ENCODE measurements around the gene BCL2L14. TPM values are rescaled to one million over a fixed set of nuclear protein-coding genes. Genes with fewer than 3 reads are reported as not detected.

The BCL2L14 gene
- polyA plus RNA-seq, 1 donor (not counting 4 experiments of a cell fraction or from before 2014, with no cell fraction given), result not detected

GRCh38 chr12:12068751-12069150, 2.0 kb upstream of the BCL2L14 start:
- no peak for TF ChIP-seq EZH2 (IDR thresholded peaks at IDR 0.05; ENCODE audit: low read length)
- no peak for TF ChIP-seq CTCF (optimal IDR thresholded peaks at IDR 0.05 in 1 of 3, IDR thresholded peaks at IDR 0.05 in 1 of 3, conservative IDR thresholded peaks at IDR 0.05 in 1 of 3; ENCODE audit: extremely low read depth in 1 of 3, insufficient read depth in 2 of 3, low read length in 3 of 3)
- Histone ChIP-seq H4K20me1 (ENCODE audit: control insufficient read depth, extremely low read depth, insufficient read depth, low read length) (no peaks in the 10 kb centered on the region), H3K27me3 (ENCODE audit: control insufficient read depth, extremely low read depth, insufficient read depth, low read length) (peaks cover 12% of the 10 kb centered on the region), H2AFZ (ENCODE audit: control insufficient read depth, low read length) (no peak overlapping the region), H3K9me3 (ENCODE audit: control insufficient read depth, low read depth, low read length) (no peaks in the 10 kb centered on the region), H3K36me3 (ENCODE audit: control insufficient read depth in 2 of 2, extremely low read depth in 1 of 2, insufficient read depth in 2 of 2, low read length in 2 of 2) (no peaks in the 10 kb centered on the region), H3K27ac (ENCODE audit: control insufficient read depth, insufficient read depth, low read length) (no peak overlapping the region), H3K4me2 (ENCODE audit: control insufficient read depth, extremely low read depth, insufficient read depth, low read depth, low read length) (no peak overlapping the region), H3K4me3 (ENCODE audit: control insufficient read depth in 2 of 3, extremely low read depth in 1 of 3, insufficient read depth in 2 of 3, low read depth in 1 of 3, low read length in 3 of 3) (no peak overlapping the region), H3K79me2 (ENCODE audit: control insufficient read depth, insufficient read depth, low read length) (no peaks in the 10 kb centered on the region), H3K9me1 (ENCODE audit: control insufficient read depth, extremely low read depth, insufficient read depth, low read length) (no peaks in the 10 kb centered on the region), H3K9ac (ENCODE audit: control insufficient read depth, extremely low read depth, insufficient read depth, low read length) (no peak overlapping the region), H3K4me1 (ENCODE audit: control insufficient read depth, extremely low read depth, insufficient read depth, low read length) (no peaks in the 10 kb centered on the region)
- FAIRE-seq, result no peak
- dilution Hi-C loops (cut with MboI; ENCODE audit: extremely low pct_ligation_motif_present, low sequenced_read_pairs), result no loop called here
- no peak for DNase-seq (ENCODE audit: low read depth, low spot score)

- no peak for TF ChIP-seq EZH2 (IDR thresholded peaks at IDR 0.05; ENCODE audit: low read length)
- TF ChIP-seq CTCF (optimal IDR thresholded peaks at IDR 0.05 in 1 of 3, IDR thresholded peaks at IDR 0.05 in 1 of 3, conservative IDR thresholded peaks at IDR 0.05 in 1 of 3; ENCODE audit: extremely low read depth in 1 of 3, insufficient read depth in 2 of 3, low read length in 3 of 3), result no peak
- Histone ChIP-seq H3K9me1 (ENCODE audit: control insufficient read depth, extremely low read depth, insufficient read depth, low read length) (no peaks in the 10 kb centered on the region), H3K4me2 (ENCODE audit: control insufficient read depth, extremely low read depth, insufficient read depth, low read depth, low read length) (no peak overlapping the region), H3K27ac (ENCODE audit: control insufficient read depth, insufficient read depth, low read length) (no peak overlapping the region), H3K9me3 (ENCODE audit: control insufficient read depth, low read depth, low read length) (no peaks in the 10 kb centered on the region), H2AFZ (ENCODE audit: control insufficient read depth, low read length) (no peak overlapping the region), H3K79me2 (ENCODE audit: control insufficient read depth, insufficient read depth, low read length) (no peaks in the 10 kb centered on the region), H3K9ac (ENCODE audit: control insufficient read depth, extremely low read depth, insufficient read depth, low read length) (no peak overlapping the region), H3K27me3 (ENCODE audit: control insufficient read depth, extremely low read depth, insufficient read depth, low read length) (peaks cover 12% of the 10 kb centered on the region), H4K20me1 (ENCODE audit: control insufficient read depth, extremely low read depth, insufficient read depth, low read length) (no peaks in the 10 kb centered on the region), H3K4me3 (ENCODE audit: control insufficient read depth in 2 of 3, extremely low read depth in 1 of 3, insufficient read depth in 2 of 3, low read depth in 1 of 3, low read length in 3 of 3) (no peak overlapping the region), H3K4me1 (ENCODE audit: control insufficient read depth, extremely low read depth, insufficient read depth, low read length) (no peaks in the 10 kb centered on the region), H3K36me3 (ENCODE audit: control insufficient read depth in 2 of 2, extremely low read depth in 1 of 2, insufficient read depth in 2 of 2, low read length in 2 of 2) (no peaks in the 10 kb centered on the region)
- FAIRE-seq (no peak), DNase-seq (ENCODE audit: low read depth, low spot score) (no peak)
- dilution Hi-C loops (cut with MboI; ENCODE audit: extremely low pct_ligation_motif_present, low sequenced_read_pairs), result no loop called here
Measured at GRCh38 chr12:12069821-12070548, 754 bp upstream of the BCL2L14 start.
